ENCODE data around the gene PRR20G.
"Not testable (repeated sequence)": the region's sequence is repeated elsewhere in the genome, so short reads cannot be mapped to it uniquely, and the experiment has no call there.

PRR20G gene

GRCh38 chr3:127287840-127288239 lies at the start of gene PRR20G:
Gene PRR20G (minus strand): TSS chr3:127288046. CDS start chr3:127287365, 681 bp downstream.
- no peak for DNase-seq

- DNase-seq: no peak
Observed at GRCh38 chr3:127337001-127337400, 49.2 kb upstream of the PRR20G start.

GRCh38 chr3:127336101-127336500 lies 48.3 kb upstream of the PRR20G start:
- no peak for DNase-seq

GRCh38 chr3:127330385-127330784 lies 42.5 kb upstream of the PRR20G start:
- DNase-seq: no peak

- DNase-seq: no peak
Observed at GRCh38 chr3:127329631-127330285, 41.9 kb upstream of the PRR20G start.

GRCh38 chr3:127328421-127328820 lies 40.6 kb upstream of the PRR20G start:
- no peak for DNase-seq

- DNase-seq: no peak
Observed at GRCh38 chr3:127326341-127326740, 38.5 kb upstream of the PRR20G start.

- DNase-seq: no peak
Observed at GRCh38 chr3:127325629-127325961, 37.7 kb upstream of the PRR20G start.

- DNase-seq: no peak
Observed at GRCh38 chr3:127324913-127325628, 37.2 kb upstream of the PRR20G start.

- no peak for DNase-seq
Observed at GRCh38 chr3:127324076-127324475, 36.2 kb upstream of the PRR20G start.

GRCh38 chr3:127323581-127323980 lies 35.7 kb upstream of the PRR20G start:
- no peak for DNase-seq

- DNase-seq: no peak
Observed at GRCh38 chr3:127321371-127321770, 33.5 kb upstream of the PRR20G start.

- no peak for DNase-seq
Observed at GRCh38 chr3:127320529-127321121, 32.8 kb upstream of the PRR20G start.

- no peak for DNase-seq
Observed at GRCh38 chr3:127316685-127317084, 28.8 kb upstream of the PRR20G start.

- no peak for DNase-seq
Observed at GRCh38 chr3:127312818-127313217, 25.0 kb upstream of the PRR20G start.

- not testable (repeated sequence) for DNase-seq
Observed at GRCh38 chr3:127308821-127309220, 21.0 kb upstream of the PRR20G start.

- DNase-seq: no peak
Observed at GRCh38 chr3:127307916-127308315, 20.1 kb upstream of the PRR20G start.

- no peak for DNase-seq
Observed at GRCh38 chr3:127307112-127307835, 19.4 kb upstream of the PRR20G start.

- DNase-seq: no peak
Observed at GRCh38 chr3:127306361-127307111, 18.7 kb upstream of the PRR20G start.

GRCh38 chr3:127305499-127306060 lies 17.7 kb upstream of the PRR20G start:
- DNase-seq: no peak

- no peak for DNase-seq
Observed at GRCh38 chr3:127304121-127304744, 16.4 kb upstream of the PRR20G start.

- peak in 1 of 2 donors; percentile 13 for DNase-seq
Observed at GRCh38 chr3:127299276-127299675, 11.4 kb upstream of the PRR20G start.
